ENCODE results near the gene RORB.

GRCh38 chr9:74681906-74682305, 184.8 kb downstream of the RORB start:
- TF ChIP-seq POLR2A (IDR thresholded peaks at IDR 0.05; ENCODE audit: low read depth) = no peak
- no peak for TF ChIP-seq CTCF (IDR thresholded peaks at IDR 0.05)
- no peak for TF ChIP-seq POLR2AphosphoS5 (IDR thresholded peaks at IDR 0.05)
- TF ChIP-seq EP300 (IDR thresholded peaks at IDR 0.05) = no peak
